Measurements from ENCODE around the gene SPATA20. TPM values are rescaled to one million over a fixed set of nuclear protein-coding genes. Genes with fewer than 3 reads are reported as not detected.

Gene SPATA20
- total RNA-seq, 2 donors from 2014 or later, result 65.6 to 75.2 TPM

- no peaks in the 10 kb centered on the region for H3K36me3 ChIP-seq (replicated peaks in 1 of 2; ENCODE audit: insufficient read depth in 1 of 2, low read depth in 2 of 2)
- ATAC-seq (peak; percentile 77), DNase-seq (peak; percentile 47 to 62 (median 61))
- no peak overlapping the region for H3K4me3 ChIP-seq
- H3K27ac ChIP-seq, result peak overlapping the region; percentile 37 to 64 (median 49)
- WGBS, 2 donors, result 37 to 48% methylated on average over 7 to 13 of the region's 13 CpGs
- H3K9me3 ChIP-seq, result no peaks in the 10 kb centered on the region
- no peaks in the 10 kb centered on the region for H3K27me3 ChIP-seq
- peaks cover 40% of the 10 kb centered on the region for H3K4me1 ChIP-seq
- TF ChIP-seq POLR2A (IDR thresholded peaks at IDR 0.05), result peak in 2 of 3 donors; percentile 23 to 36
- TF ChIP-seq CTCF (IDR thresholded peaks at IDR 0.05), result no peak
- intact Hi-C loops (cut with DNase I), result no loop called here
Measured at GRCh38 chr17:50518384-50519023, 28.5 kb upstream of the SPATA20 start.

GRCh38 chr17:50519141-50519834 lies 27.7 kb upstream of the SPATA20 start:
- no peaks in the 10 kb centered on the region for H3K36me3 ChIP-seq (replicated peaks in 1 of 2; ENCODE audit: insufficient read depth in 1 of 2, low read depth in 2 of 2)
- H3K9me3 ChIP-seq, result no peaks in the 10 kb centered on the region
- no peaks in the 10 kb centered on the region for H3K27me3 ChIP-seq
- ATAC-seq (no peak), DNase-seq (no peak)
- H3K27ac ChIP-seq, result peak overlapping the region; percentile 7 to 54 (median 40)
- TF ChIP-seq CTCF (IDR thresholded peaks at IDR 0.05) (no peak), POLR2A (IDR thresholded peaks at IDR 0.05) (no peak)
- WGBS, 2 donors, result 85 to 86% methylated on average over 4 to 7 of the region's 8 CpGs
- intact Hi-C loops (cut with DNase I), result no loop called here
- H3K4me1 ChIP-seq, result peaks cover 32% of the 10 kb centered on the region
- H3K4me3 ChIP-seq, result no peak overlapping the region

GRCh38 chr17:50520483-50520882 lies 26.5 kb upstream of the SPATA20 start:
- H3K27ac ChIP-seq, result no peak overlapping the region
- ATAC-seq (no peak), DNase-seq (no peak)
- H3K4me3 ChIP-seq, result no peak overlapping the region
- 80 to 84% methylated on average over 2 of the region's 2 CpGs for WGBS, 2 donors
- intact Hi-C loops (cut with DNase I), result no loop called here
- H3K36me3 ChIP-seq (replicated peaks in 1 of 2; ENCODE audit: insufficient read depth in 1 of 2, low read depth in 2 of 2), result no peaks in the 10 kb centered on the region
- H3K27me3 ChIP-seq, result no peaks in the 10 kb centered on the region
- TF ChIP-seq POLR2A (IDR thresholded peaks at IDR 0.05), result no peak
- TF ChIP-seq CTCF (IDR thresholded peaks at IDR 0.05), result no peak
- peaks cover 20% of the 10 kb centered on the region for H3K4me1 ChIP-seq
- no peaks in the 10 kb centered on the region for H3K9me3 ChIP-seq

- ATAC-seq, result no peak
- no peak for DNase-seq
- intact Hi-C loops (cut with DNase I), result no loop called here
Measured at GRCh38 chr17:50521514-50521913, 25.5 kb upstream of the SPATA20 start.

More at GRCh38 chr17:50521514-50521913, 25.5 kb upstream of the SPATA20 start:
- no peak for TF ChIP-seq POLR2A (IDR thresholded peaks at IDR 0.05)
- TF ChIP-seq CTCF (IDR thresholded peaks at IDR 0.05), result no peak
- Histone ChIP-seq H3K27ac (no peak overlapping the region), H3K4me3 (no peak overlapping the region), H3K27me3 (no peaks in the 10 kb centered on the region), H3K4me1 (peaks cover 19% of the 10 kb centered on the region), H3K36me3 (replicated peaks in 1 of 2; ENCODE audit: insufficient read depth in 1 of 2, low read depth in 2 of 2) (no peaks in the 10 kb centered on the region), H3K9me3 (no peaks in the 10 kb centered on the region)
- 17 to 82% methylated on average over 1 to 2 of the region's 2 CpGs for WGBS, 2 donors
